ENCODE measurements around the gene HDAC4.

- TF ChIP-seq YY1 (IDR thresholded peaks at IDR 0.05; ENCODE audit: insufficient read depth, insufficient read length) = no peak
- no peak for TF ChIP-seq ZNF274 (IDR thresholded peaks at IDR 0.05; ENCODE audit: low read depth, low read length)
These were observed 353.4 kb downstream of the HDAC4 start for GRCh38 chr2:239047420-239047819.
